Glutamatergic neuron (in vitro differentiated cells): ENCODE measurements around the gene PDHA1. TPM values are rescaled to one million over a fixed set of nuclear protein-coding genes. Genes with fewer than 3 reads are reported as not detected.
A peak's percentile ranks its signal among the peaks of the same experiment; 100 is the strongest.

Experiments used
- DNase-seq: peaks from one replicate; pipeline ENCODE4 v3.0.0; 2022
- H3K27ac Mint-ChIP-seq: one replicate; pipeline ENCODE4 v1.8.0; 2020; ENCODE audit warnings: mild to moderate bottlenecking, mixed read lengths, inconsistent platforms; ENCODE audit not compliant: unreplicated experiment
- H3K27me3 Mint-ChIP-seq: one replicate; pipeline ENCODE4 v1.8.0; 2020; ENCODE audit warnings: mild to moderate bottlenecking, moderate library complexity, mixed read lengths, inconsistent platforms; ENCODE audit not compliant: unreplicated experiment
- H3K36me3 Mint-ChIP-seq: one replicate; pipeline ENCODE4 v1.8.0; 2020; ENCODE audit warnings: mild to moderate bottlenecking, mixed read lengths, inconsistent platforms; ENCODE audit not compliant: unreplicated experiment
- H3K4me1 Mint-ChIP-seq: one replicate; pipeline ENCODE4 v1.8.0; 2020; ENCODE audit warnings: mild to moderate bottlenecking, low read depth, mixed read lengths, inconsistent platforms; ENCODE audit not compliant: unreplicated experiment
- H3K4me3 Mint-ChIP-seq: one replicate; pipeline ENCODE4 v1.8.0; 2020; ENCODE audit warnings: mild to moderate bottlenecking, mixed read lengths, inconsistent platforms; ENCODE audit not compliant: unreplicated experiment
- H3K9me3 Mint-ChIP-seq: one replicate; pipeline ENCODE4 v1.8.0; 2020; ENCODE audit warnings: mild to moderate bottlenecking, moderate library complexity, mixed read lengths, inconsistent platforms; ENCODE audit not compliant: unreplicated experiment
- CTCF ChIP-seq: fragments of 200-600 bp; sonication (generic); IDR thresholded peaks from one replicate; pipeline ENCODE4 v1.5.0; 2021; ENCODE audit not compliant: partially characterized antibody, unreplicated experiment
- total RNA-seq: library from RNA; stranded (reverse); fragmentation: NEBNext Ultra II Directional; extraction: Animal tissue kit (Norgen Biotek cat#: 25700); gene quantifications from one replicate; pipeline ENCODE4 v1.2.1, GENCODE V29; 2021; ENCODE audit not compliant: unreplicated experiment

Gene PDHA1
- total RNA-seq, 1 donor from 2014 or later, result 216 TPM

- H3K4me3 Mint-ChIP-seq, result no peak overlapping the region
- no peaks in the 10 kb centered on the region for H3K4me1 Mint-ChIP-seq
- no peaks in the 10 kb centered on the region for H3K36me3 Mint-ChIP-seq
- no peak overlapping the region for H3K27ac Mint-ChIP-seq
- H3K9me3 Mint-ChIP-seq, result no peaks in the 10 kb centered on the region
- DNase-seq, result peak; percentile 75
- peak; percentile 31 for TF ChIP-seq CTCF
- no peaks in the 10 kb centered on the region for H3K27me3 Mint-ChIP-seq
Measured at GRCh38 chrX:19382555-19383145, 38.9 kb downstream of the PDHA1 start.

GRCh38 chrX:19386679-19387078 lies 43.0 kb downstream of the PDHA1 start:
- Mint-ChIP-seq H3K27me3 (no peaks in the 10 kb centered on the region), H3K36me3 (no peaks in the 10 kb centered on the region), H3K4me1 (no peaks in the 10 kb centered on the region), H3K27ac (no peak overlapping the region), H3K9me3 (no peaks in the 10 kb centered on the region), H3K4me3 (no peak overlapping the region)
- TF ChIP-seq CTCF, result no peak
- DNase-seq, result no peak

GRCh38 chrX:19388064-19388679 lies 44.4 kb downstream of the PDHA1 start:
- TF ChIP-seq CTCF, result no peak
- no peak for DNase-seq
- no peaks in the 10 kb centered on the region for H3K9me3 Mint-ChIP-seq
- H3K4me3 Mint-ChIP-seq, result no peak overlapping the region
- H3K27ac Mint-ChIP-seq, result no peak overlapping the region
- no peaks in the 10 kb centered on the region for H3K36me3 Mint-ChIP-seq
- H3K27me3 Mint-ChIP-seq, result no peaks in the 10 kb centered on the region
- no peaks in the 10 kb centered on the region for H3K4me1 Mint-ChIP-seq

- no peaks in the 10 kb centered on the region for H3K27me3 Mint-ChIP-seq
- H3K4me3 Mint-ChIP-seq, result no peak overlapping the region
- no peak for DNase-seq
- no peaks in the 10 kb centered on the region for H3K9me3 Mint-ChIP-seq
- H3K27ac Mint-ChIP-seq, result no peak overlapping the region
- TF ChIP-seq CTCF, result no peak
- H3K4me1 Mint-ChIP-seq, result no peaks in the 10 kb centered on the region
- no peaks in the 10 kb centered on the region for H3K36me3 Mint-ChIP-seq
Measured at GRCh38 chrX:19388741-19389140, 45.0 kb downstream of the PDHA1 start.

- Mint-ChIP-seq H3K27me3 (no peaks in the 10 kb centered on the region), H3K27ac (no peak overlapping the region), H3K4me3 (no peak overlapping the region), H3K4me1 (no peaks in the 10 kb centered on the region), H3K36me3 (no peaks in the 10 kb centered on the region), H3K9me3 (no peaks in the 10 kb centered on the region)
- TF ChIP-seq CTCF, result no peak
- no peak for DNase-seq
Measured at GRCh38 chrX:19389227-19389845, 45.6 kb downstream of the PDHA1 start.
